Adrenal gland (tissue), 12 donors: ENCODE measurements around the gene IL16. TPM values are rescaled to one million over a fixed set of nuclear protein-coding genes. Genes with fewer than 3 reads are reported as not detected.

Experiments
- DNase-seq, 7 donors: peaks; one replicate each; pipeline ENCODE4 v3.0.0-alpha.2; 2019 to 2020
- H3K27ac ChIP-seq, 5 donors: fragments of 200-600 bp; sonication (generic) in 4 of 5; 1 replicate in 3 of 5; 2 replicates in 2 of 5; pipeline versions ENCODE4 v1.5.1 to v1.8.0; 2016 to 2020; ENCODE audit warnings: mild to moderate bottlenecking in 1 of 5
- H3K27me3 ChIP-seq: fragments of 200-600 bp; 2 replicates; pipeline ENCODE4 v1.8.0; 2021
- H3K36me3 ChIP-seq, 2 donors: fragments of 200-600 bp; replicated peaks in 1 of 2; 1 replicate in 1 of 2; 2 replicates in 1 of 2; pipeline versions ENCODE4 v1.5.1 to v1.8.0; 2018 to 2022
- H3K4me1 ChIP-seq, 2 donors: fragments of 200-600 bp; replicated peaks in 1 of 2; 1 replicate in 1 of 2; 2 replicates in 1 of 2; pipeline versions ENCODE4 v1.5.1 to v1.8.0; 2018 to 2021
- H3K4me3 ChIP-seq, 4 donors: fragments of 200-600 bp; sonication (generic) in 3 of 4; one replicate each; pipeline ENCODE4 v1.5.1; 2016 to 2018
- H3K9me3 ChIP-seq, 3 donors: fragments of 200-600 bp; sonication (generic) in 1 of 3; replicated peaks in 1 of 3; 1 replicate in 2 of 3; 2 replicates in 1 of 3; pipeline versions ENCODE4 v1.5.1 to v1.8.0; 2016 to 2021
- POLR2A ChIP-seq, 2 donors: fragments of 450-650 bp; IDR thresholded peaks; one replicate each; pipeline ENCODE4 v1.6.1; 2017; ENCODE audit warnings: antibody characterized with exemption in 2 of 2, mild to moderate bottlenecking in 2 of 2, moderate library complexity in 1 of 2
- WGBS, 4 donors: extraction: QIAGEN DNeasy Blood & Tissue Kit in 2 of 4; methylation state at CpG; one replicate each; pipeline versions ENCODE4 v1.1.5 to v1.1.7; 2013 to 2017; 5-methylcytosine and 5-hydroxymethylcytosine counted together
- intact Hi-C, 2 donors: fragments of 100-400 bp; cut with DNase I; formaldehyde crosslinking; loops; one replicate each; pipeline versions ENCODE4 v1.14.1 to v1.15.0; 2022 to 2023
- polyA plus RNA-seq, 3 donors: library from polyadenylated mRNA; stranded (reverse); fragments of 200-250 nt in 2 of 3; fragments of 350-450 nt in 1 of 3; fragmentation: Illumina TruSeq in 1 of 3; extraction: RNeasy Lipid Tissue Mini Kit (QIAGEN cat#74804) in 1 of 3; gene quantifications; one replicate each; pipeline ENCODE4 v1.2.3, GENCODE V29; 2013 to 2014
- total RNA-seq, 9 donors: library from RNA; depleted of rRNA in 4 of 9; stranded (reverse); fragments of >200 nt in 4 of 9; fragments of 120-200 nt in 1 of 9; fragmentation: NEBNext Ultra II Directional in 1 of 9; extraction: Animal tissue kit (Norgen Biotek cat#: 25700) in 1 of 9; gene quantifications; one replicate each; pipeline versions ENCODE4 v1.1.0 to v1.2.4, GENCODE V29; 2013 to 2023
- TF ChIP-seq, protein P1 (sequence below), 6 experiments: fragments of 450-650 bp in 4 of 6; fragments of 200-600 bp in 2 of 6; sonication (generic) in 1 of 6; IDR thresholded peaks; 1 replicate in 5 of 6; 2 replicates in 1 of 6; pipeline versions ENCODE4 v1.5.1 to v1.8.0; 2016 to 2021; ENCODE audit warnings: antibody characterized with exemption in 6 of 6, mild to moderate bottlenecking in 2 of 6, moderate library complexity in 1 of 6
- donor health status: healthy with polysubstance abuse.
- donor health status: Bipolar disorder and iron deficiency.
- donor health status: DM: yes; HTN: yes; CAD: no.
- donor health status: DM: no; HTN: no; CAD: no.
- donor health status: DM: no; HTN: no; CAD: no.
- donor health status: DM: yes; HTN: yes; CAD: no.

The IL16 gene
- total and polyA plus RNA-seq, 12 donors: 2.2 to 16.0 (median 6.3) TPM

DNA sequence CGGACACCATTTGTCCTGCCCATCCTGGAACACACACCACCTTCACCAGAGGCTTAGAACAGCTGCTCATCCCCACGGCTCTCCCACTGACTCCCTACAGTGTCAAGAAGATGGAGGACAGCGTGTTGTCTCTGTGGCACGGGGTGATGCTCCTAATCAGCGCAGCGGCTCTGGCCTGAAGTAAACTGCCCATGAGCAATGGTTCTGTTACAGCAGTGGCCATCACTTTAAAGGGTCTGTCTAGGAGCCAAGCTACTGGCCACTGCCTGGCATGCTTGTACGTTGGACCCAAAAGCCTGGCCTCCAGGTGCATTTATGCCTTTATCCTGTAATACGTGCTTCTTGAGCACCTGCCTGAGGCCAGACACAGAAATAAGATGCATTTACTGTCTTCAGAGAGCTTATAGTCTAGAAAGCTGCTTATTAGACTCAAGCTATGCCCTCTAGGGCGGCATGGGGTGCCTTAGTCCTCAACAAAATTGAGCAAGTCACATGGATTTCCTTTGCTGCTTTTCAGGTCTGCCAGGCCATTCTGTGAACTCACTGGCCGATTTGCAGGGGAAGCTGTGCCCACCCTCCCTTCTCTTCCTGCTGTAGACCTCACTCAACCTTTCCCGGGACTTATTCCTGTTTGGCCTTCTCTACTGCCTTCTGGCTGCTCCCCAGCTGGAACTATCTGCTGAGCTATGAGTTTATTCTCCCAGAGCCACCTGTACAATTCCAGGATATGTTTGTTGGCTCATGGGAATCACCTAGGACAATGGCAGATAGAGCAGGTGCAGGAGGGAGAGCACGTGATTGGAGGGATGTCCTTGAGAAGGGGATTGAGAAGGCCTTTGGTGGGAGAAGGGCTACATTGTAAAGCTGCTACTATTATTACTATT, 75.3 kb downstream of the IL16 start:
- H3K4me3 ChIP-seq: no peak overlapping the region
- H3K4me1 ChIP-seq: peaks cover 0 to 5% of the 10 kb centered on the region in 2 donors
- H3K27me3 ChIP-seq: no peaks in the 10 kb centered on the region
- WGBS, 4 donors: 72 to 81% (median 74%) methylated on average over 10 to 12 of the region's 12 CpGs
- intact Hi-C loops: loop anchor here in 1 of 2 donors (5.0 kb wide), 1 partner anchor 130 kb away; no protein-coding TSS in a partner anchor
- peaks cover 0 to 3% (median 0%) of the 10 kb centered on the region in 3 donors for H3K9me3 ChIP-seq
- no peak overlapping the region for H3K27ac ChIP-seq
- TF ChIP-seq, protein P1, sequence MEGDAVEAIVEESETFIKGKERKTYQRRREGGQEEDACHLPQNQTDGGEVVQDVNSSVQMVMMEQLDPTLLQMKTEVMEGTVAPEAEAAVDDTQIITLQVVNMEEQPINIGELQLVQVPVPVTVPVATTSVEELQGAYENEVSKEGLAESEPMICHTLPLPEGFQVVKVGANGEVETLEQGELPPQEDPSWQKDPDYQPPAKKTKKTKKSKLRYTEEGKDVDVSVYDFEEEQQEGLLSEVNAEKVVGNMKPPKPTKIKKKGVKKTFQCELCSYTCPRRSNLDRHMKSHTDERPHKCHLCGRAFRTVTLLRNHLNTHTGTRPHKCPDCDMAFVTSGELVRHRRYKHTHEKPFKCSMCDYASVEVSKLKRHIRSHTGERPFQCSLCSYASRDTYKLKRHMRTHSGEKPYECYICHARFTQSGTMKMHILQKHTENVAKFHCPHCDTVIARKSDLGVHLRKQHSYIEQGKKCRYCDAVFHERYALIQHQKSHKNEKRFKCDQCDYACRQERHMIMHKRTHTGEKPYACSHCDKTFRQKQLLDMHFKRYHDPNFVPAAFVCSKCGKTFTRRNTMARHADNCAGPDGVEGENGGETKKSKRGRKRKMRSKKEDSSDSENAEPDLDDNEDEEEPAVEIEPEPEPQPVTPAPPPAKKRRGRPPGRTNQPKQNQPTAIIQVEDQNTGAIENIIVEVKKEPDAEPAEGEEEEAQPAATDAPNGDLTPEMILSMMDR (IDR thresholded peaks at IDR 0.05): no peak
- no peak for TF ChIP-seq POLR2A (IDR thresholded peaks at IDR 0.05)
- no peaks in the 10 kb centered on the region for H3K36me3 ChIP-seq
- no peak for DNase-seq

DNA sequence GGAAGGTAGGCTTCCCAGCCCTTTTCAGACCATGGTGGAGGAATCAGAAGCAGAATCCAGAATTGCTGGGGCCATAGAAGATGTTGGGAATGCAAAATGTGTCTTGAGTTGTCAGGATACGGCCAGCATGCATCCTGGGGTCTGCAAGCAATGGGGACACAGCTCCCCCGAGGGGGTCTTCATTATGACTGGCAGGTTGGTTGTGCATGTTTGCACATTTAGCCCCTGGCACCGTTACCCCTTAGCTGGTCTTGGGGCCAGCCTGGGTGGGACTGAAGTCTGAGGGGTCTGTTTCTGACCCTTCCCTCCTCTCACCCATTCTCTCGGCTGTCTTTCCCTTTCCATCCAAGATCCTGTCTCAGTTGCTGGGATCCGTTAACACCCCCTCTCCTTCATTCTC, 76.5 kb downstream of the IL16 start:
- peaks cover 0 to 5% of the 10 kb centered on the region in 2 donors for H3K4me1 ChIP-seq
- no peak overlapping the region for H3K4me3 ChIP-seq
- intact Hi-C loops: loop anchor here in 1 of 2 donors (5.0 kb wide), 1 partner anchor 129 kb away; no protein-coding TSS in a partner anchor
- TF ChIP-seq POLR2A (IDR thresholded peaks at IDR 0.05): no peak
- TF ChIP-seq, protein P1 (IDR thresholded peaks at IDR 0.05): no peak
- 66 to 79% (median 73%) methylated on average over 4 to 5 of the region's 5 CpGs for whole genome bisulfite sequencing, 4 donors
- no peaks in the 10 kb centered on the region for H3K27me3 ChIP-seq
- H3K27ac ChIP-seq: no peak overlapping the region
- no peaks in the 10 kb centered on the region for H3K36me3 ChIP-seq
- no peak for DNase-seq
- H3K9me3 ChIP-seq: peaks cover 0 to 4% (median 0%) of the 10 kb centered on the region in 3 donors

DNA sequence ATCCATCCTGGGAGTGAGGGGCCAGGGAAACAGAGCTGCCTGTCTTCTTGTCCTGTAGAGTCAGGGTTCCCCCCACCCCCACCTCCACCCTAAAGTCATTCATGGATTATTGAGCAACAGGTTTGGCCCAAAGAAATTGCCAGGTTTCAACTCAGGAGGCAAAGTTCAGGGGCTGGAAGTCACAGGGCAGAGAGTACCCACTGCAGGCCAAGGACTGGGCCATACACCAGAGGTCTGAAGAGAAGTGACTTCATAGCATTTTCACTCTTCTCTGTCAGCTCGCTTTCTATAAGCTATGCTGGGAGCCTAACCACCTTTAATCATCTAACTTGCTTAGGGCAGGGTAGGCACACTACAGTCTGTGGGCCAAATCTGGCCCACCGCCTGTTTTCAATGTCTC, 77.2 kb downstream of the IL16 start:
- H3K4me3 ChIP-seq: no peak overlapping the region
- H3K27me3 ChIP-seq: no peaks in the 10 kb centered on the region
- H3K36me3 ChIP-seq: no peaks in the 10 kb centered on the region
- WGBS, 4 donors: 63 to 91% (median 80%) methylated on average over 2 of the region's 2 CpGs
- H3K9me3 ChIP-seq: peaks cover 0 to 4% (median 0%) of the 10 kb centered on the region in 3 donors
- DNase-seq: no peak
- no peak overlapping the region for H3K27ac ChIP-seq
- TF ChIP-seq, protein P1 (IDR thresholded peaks at IDR 0.05): no peak
- TF ChIP-seq POLR2A (IDR thresholded peaks at IDR 0.05): no peak
- H3K4me1 ChIP-seq: peaks cover 0 to 5% of the 10 kb centered on the region in 2 donors
- intact Hi-C loops: loop anchor here (2.0 to 5.0 kb wide), 2 partner anchors 127 to 128 kb away; no protein-coding TSS in a partner anchor

DNA sequence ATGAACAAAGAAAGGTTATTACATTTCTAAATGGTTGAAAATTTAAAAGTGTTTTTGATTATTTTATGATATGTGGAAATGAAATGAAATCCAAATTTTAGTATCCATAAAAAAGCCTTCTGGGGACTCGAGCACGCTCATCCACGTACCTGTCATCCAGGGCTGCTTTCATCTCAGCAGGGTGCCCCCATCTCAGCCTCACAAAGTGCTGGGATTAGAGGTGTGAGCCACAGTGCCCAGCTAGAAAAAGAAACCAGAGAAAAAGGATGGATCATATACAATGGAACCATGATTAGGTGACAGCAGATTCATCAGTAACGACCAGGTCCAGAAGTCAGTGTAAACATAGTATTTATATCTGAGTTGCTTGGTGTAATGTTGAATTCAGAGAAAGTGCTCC, 77.6 kb downstream of the IL16 start:
- H3K4me3 ChIP-seq: no peak overlapping the region
- DNase-seq: no peak
- intact Hi-C loops: loop anchor here (2.0 to 5.0 kb wide), 2 partner anchors 127 to 128 kb away; no protein-coding TSS in a partner anchor
- no peak overlapping the region for H3K27ac ChIP-seq
- H3K4me1 ChIP-seq: peaks cover 0 to 5% of the 10 kb centered on the region in 2 donors
- no peak for TF ChIP-seq POLR2A (IDR thresholded peaks at IDR 0.05)
- no peaks in the 10 kb centered on the region for H3K27me3 ChIP-seq
- WGBS, 4 donors: 67 to 87% (median 73%) methylated on average over 4 of the region's 4 CpGs
- no peaks in the 10 kb centered on the region for H3K36me3 ChIP-seq
- peaks cover 0 to 4% (median 0%) of the 10 kb centered on the region in 3 donors for H3K9me3 ChIP-seq
